Measurements from ENCODE around the gene HPCA. TPM values are rescaled to one million over a fixed set of nuclear protein-coding genes. Genes with fewer than 3 reads are reported as not detected.

HPCA gene
- total and polyA plus RNA-seq, 2 of the 13 experiments (the other 11 are each of a cell fraction or from before 2014, with no cell fraction given): not detected

- DNase-seq (ENCODE audit: low spot score) (no peak), ATAC-seq (no peak), FAIRE-seq (no peak)
- intact Hi-C loops (cut with micrococcal nuclease; ENCODE audit: unreplicated experiment) (no loop called here), in situ Hi-C loops (cut with HindIII; ENCODE audit: extremely low pct_ligation_motif_present, low pct_unique_long_range_greater_than_20kb) (no loop called here)
- Histone ChIP-seq H3K9me3 (ENCODE audit: low read length) (no peaks in the 10 kb centered on the region), H2AFZ (ENCODE audit: low read length) (no peak overlapping the region), H3K36me3 (replicated peaks in 1 of 2; ENCODE audit: control insufficient read depth in 1 of 2, insufficient read depth in 2 of 2, low read length in 2 of 2) (no peaks in the 10 kb centered on the region), H3K4me1 (ENCODE audit: insufficient read depth, low read length) (peaks cover 15% of the 10 kb centered on the region), H3K79me2 (ENCODE audit: insufficient read depth, low read length) (no peaks in the 10 kb centered on the region), H3K4me3 (replicated peaks in 1 of 3; ENCODE audit: insufficient read depth in 1 of 3, low read depth in 2 of 3, low read length in 3 of 3) (no peak overlapping the region), H3K27ac (ENCODE audit: extremely low read length, insufficient read depth, low read length) (no peak overlapping the region), H3K9ac (ENCODE audit: insufficient read depth, low read depth, low read length) (no peak overlapping the region), H3K27me3 (ENCODE audit: control insufficient read depth in 1 of 2, insufficient read depth in 2 of 2, low read length in 2 of 2) (peaks cover 9 to 49% of the 10 kb centered on the region in 2 experiments; a peak in 4 of 5 replicates), H3K4me2 (ENCODE audit: low read depth, low read length) (no peak overlapping the region), H4K20me1 (ENCODE audit: insufficient read depth, low read length) (0 out of 2 replicates have a peak, but pooled peaks cover 4% of the 10 kb centered on the region)
- ChIA-PET CTCF (ENCODE audit: low intra/inter-chr PET ratio, low total read pairs) (no interaction called here), POLR2A (no interaction called here)
- BruUV-seq (replicated peaks): no TSS peak
- 11% methylated on average over 2 of the region's 5 CpGs for WGBS (ENCODE audit: low lambda C conversion rate)
- TF ChIP-seq ATF3 (CRISPR knock-in tag; IDR thresholded peaks at IDR 0.05) (no peak), ZNF333 (CRISPR knock-in tag; IDR thresholded peaks at IDR 0.05; ENCODE audit: borderline replicate concordance) (no peak), XRCC5 (optimal IDR thresholded peaks at IDR 0.05; ENCODE audit: low read length) (no peak), GABPA (IDR thresholded peaks at IDR 0.05; ENCODE audit: low read depth, low read length) (no peak), GABPA (CRISPR knock-in tag; IDR thresholded peaks at IDR 0.05; ENCODE audit: low read depth) (no peak), ZHX2 (IDR thresholded peaks at IDR 0.05; ENCODE audit: low read depth) (no peak), ZHX2 (CRISPR knock-in tag; IDR thresholded peaks at IDR 0.05; ENCODE audit: borderline replicate concordance) (no peak), SMC3 (IDR thresholded peaks at IDR 0.05; ENCODE audit: low read length) (no peak), ZNF44 (CRISPR knock-in tag; IDR thresholded peaks at IDR 0.05) (no peak), NFE2L1 (CRISPR knock-in tag; IDR thresholded peaks at IDR 0.05; ENCODE audit: borderline replicate concordance) (no peak), SRY (CRISPR knock-in tag; IDR thresholded peaks at IDR 0.05) (no peak), AGO2 (optimal IDR thresholded peaks at IDR 0.05; ENCODE audit: low read depth, low read length) (no peak), ZNF510 (CRISPR knock-in tag; IDR thresholded peaks at IDR 0.05; ENCODE audit: low read depth) (no peak)
- TF ChIP-seq, protein P1, sequence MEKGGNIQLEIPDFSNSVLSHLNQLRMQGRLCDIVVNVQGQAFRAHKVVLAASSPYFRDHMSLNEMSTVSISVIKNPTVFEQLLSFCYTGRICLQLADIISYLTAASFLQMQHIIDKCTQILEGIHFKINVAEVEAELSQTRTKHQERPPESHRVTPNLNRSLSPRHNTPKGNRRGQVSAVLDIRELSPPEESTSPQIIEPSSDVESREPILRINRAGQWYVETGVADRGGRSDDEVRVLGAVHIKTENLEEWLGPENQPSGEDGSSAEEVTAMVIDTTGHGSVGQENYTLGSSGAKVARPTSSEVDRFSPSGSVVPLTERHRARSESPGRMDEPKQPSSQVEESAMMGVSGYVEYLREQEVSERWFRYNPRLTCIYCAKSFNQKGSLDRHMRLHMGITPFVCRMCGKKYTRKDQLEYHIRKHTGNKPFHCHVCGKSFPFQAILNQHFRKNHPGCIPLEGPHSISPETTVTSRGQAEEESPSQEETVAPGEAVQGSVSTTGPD (CRISPR knock-in tag; IDR thresholded peaks at IDR 0.05): no peak
Observed at GRCh38 chr1:32881291-32881690, 5.0 kb upstream of the HPCA start.
